Stimulated activated CD8-positive, alpha-beta memory T cell treated with anti-CD3 and anti-CD28 coated beads, Interleukin-12 subunit alpha, Interleukin-12 subunit beta, amount 100 ng/mL, for 4 hours (primary cell): Measurements from ENCODE around the gene CARF.

Experiments used
- DNase-seq: peaks from one replicate; pipeline ENCODE4 v3.0.0-alpha.2; 2020; ENCODE audit warnings: low read depth

The CARF gene

GRCh38 chr2:203019142-203019541, 107.1 kb downstream of the CARF start:
- no peak for DNase-seq

GRCh38 chr2:203021991-203022390, 109.9 kb downstream of the CARF start:
- no peak for DNase-seq

GRCh38 chr2:203022751-203023150, 110.7 kb downstream of the CARF start:
- no peak for DNase-seq

- DNase-seq, result no peak
Observed at GRCh38 chr2:203025592-203025991, 113.5 kb downstream of the CARF start.

- DNase-seq, result no peak
Observed at GRCh38 chr2:203030545-203030944, 118.5 kb downstream of the CARF start.

- no peak for DNase-seq
Observed at GRCh38 chr2:203030991-203031390, 118.9 kb downstream of the CARF start.

- no peak for DNase-seq
Observed at GRCh38 chr2:203033395-203033794, 121.3 kb downstream of the CARF start.

- no peak for DNase-seq
Observed at GRCh38 chr2:203035879-203036470, 123.9 kb downstream of the CARF start.
